H1 (cell line): ENCODE measurements around the gene SFN. TPM values are rescaled to one million over a fixed set of nuclear protein-coding genes. Genes with fewer than 3 reads are reported as not detected.

Source experiments
- CTCF ChIA-PET: fragments of 300-600 bp; sonication (Branson Sonifier 250); formaldehyde crosslinking; loops from one replicate; lab custom pipeline; 2021; ENCODE audit not compliant: partially characterized antibody; lab: Charles Lee
- POLR2A ChIA-PET: fragments of 300-600 bp; sonication (Branson Sonifier 250); formaldehyde crosslinking; loops from one replicate; lab custom pipeline; 2021; ENCODE audit warnings: inconsistent platforms; ENCODE audit not compliant: partially characterized antibody; lab: Charles Lee
- DNase-seq, 2 experiments: peaks; one replicate each; pipeline versions ENCODE4 v3.0.0 to v3.0.0-alpha.2; 2010 to 2022; ENCODE audit warnings: low spot score in 2 of 2, low read depth in 1 of 2, mixed read lengths in 1 of 2
- FAIRE-seq: peaks from 2 replicates; lab custom pipeline; 2011; peaks lifted over from hg19 to GRCh38; lab: Jason Lieb, UNC
- H2AFZ ChIP-seq: 2 replicates; pipeline ENCODE4 v1.8.1; 2012; ENCODE audit warnings: low read length, inconsistent platforms
- H2AK5ac ChIP-seq: 2 replicates; pipeline ENCODE4 v1.6.1; 2013; ENCODE audit warnings: low read depth, low read length
- H2BK120ac ChIP-seq: replicated peaks from 2 replicates; pipeline ENCODE3; 2013; ENCODE audit warnings: low read depth, low read length, inconsistent platforms
- H2BK12ac ChIP-seq: 2 replicates; pipeline ENCODE4 v1.6.1; 2013; ENCODE audit warnings: low read depth, low read length
- H2BK15ac ChIP-seq: 2 replicates; pipeline ENCODE4 v1.6.1; 2013; ENCODE audit warnings: low read length
- H2BK20ac ChIP-seq: 2 replicates; pipeline ENCODE4 v1.6.1; 2013; ENCODE audit warnings: low read length
- H2BK5ac ChIP-seq: 2 replicates; pipeline ENCODE4 v1.6.1; 2013; ENCODE audit warnings: low read depth, low read length
- H3K14ac ChIP-seq: 2 replicates; pipeline ENCODE4 v1.6.1; 2013; ENCODE audit warnings: inconsistent platforms; ENCODE audit not compliant: insufficient read length
- H3K18ac ChIP-seq: 2 replicates; pipeline ENCODE4 v1.6.1; 2013; ENCODE audit warnings: low read length; ENCODE audit errors: extremely low read depth
- H3K23ac ChIP-seq: 2 replicates; pipeline ENCODE4 v1.6.1; 2013; ENCODE audit warnings: inconsistent platforms; ENCODE audit not compliant: insufficient read length
- H3K23me2 ChIP-seq: 2 replicates; pipeline ENCODE4 v1.6.1; 2013; ENCODE audit warnings: low read depth, low read length
- H3K27ac ChIP-seq: 2 replicates; pipeline ENCODE4 v1.6.1; 2011; ENCODE audit warnings: low read depth, low read length, inconsistent platforms
- H3K27me3 ChIP-seq, 4 experiments: replicated peaks in 1 of 4; 1 replicate in 1 of 4; 2 replicates in 3 of 4; pipeline versions ENCODE4 v1.6.1 to v1.8.1; 2011 to 2013; ENCODE audit warnings: low read length in 3 of 4, mild to moderate bottlenecking in 3 of 4, inconsistent platforms in 2 of 4, mixed read lengths in 2 of 4, moderate library complexity in 1 of 4; ENCODE audit not compliant: control insufficient read depth in 3 of 4, insufficient read depth in 3 of 4; ENCODE audit errors: extremely low read depth in 1 of 4
- H3K36me3 ChIP-seq, 4 experiments: 2 replicates each; pipeline versions ENCODE4 v1.6.1 to v1.8.1; 2011 to 2013; ENCODE audit warnings: mild to moderate bottlenecking in 4 of 4, low read length in 3 of 4, moderate library complexity in 2 of 4, control low read depth in 1 of 4, inconsistent platforms in 1 of 4; ENCODE audit not compliant: insufficient read depth in 4 of 4, control insufficient read depth in 2 of 4
- H3K4ac ChIP-seq: replicated peaks from 2 replicates; pipeline ENCODE3; 2013; ENCODE audit warnings: low read length, low read depth, mixed read lengths, inconsistent platforms; ENCODE audit not compliant: insufficient read length
- H3K4me1 ChIP-seq, 4 experiments: replicated peaks in 1 of 4; 1 replicate in 1 of 4; 2 replicates in 3 of 4; pipeline versions ENCODE4 v1.6.1 to v1.8.1; 2011 to 2013; ENCODE audit warnings: low read length in 3 of 4, inconsistent platforms in 2 of 4, mixed read lengths in 1 of 4; ENCODE audit not compliant: insufficient read depth in 4 of 4, control insufficient read depth in 3 of 4
- H3K4me2 ChIP-seq, 2 experiments: 2 replicates each; pipeline versions ENCODE4 v1.6.1 to v1.8.1; 2011 to 2013; ENCODE audit warnings: low read depth in 2 of 2, low read length in 2 of 2, control low read depth in 1 of 2, inconsistent platforms in 1 of 2, mild to moderate bottlenecking in 1 of 2; ENCODE audit not compliant: insufficient read depth in 1 of 2
- H3K4me3 ChIP-seq, 4 experiments: fragments of 200-600, 300-600 bp in 1 of 4; sonication (generic), shearing (Covaris generic), sonication (Bioruptor Twin) in 1 of 4; 2 replicates each; pipeline versions ENCODE4 v1.5.1 to v1.8.1; 2011 to 2016; ENCODE audit warnings: low read length in 4 of 4, low read depth in 3 of 4, control low read depth in 2 of 4, inconsistent platforms in 2 of 4, mild to moderate bottlenecking in 2 of 4, mixed read lengths in 1 of 4, moderate library complexity in 1 of 4; ENCODE audit not compliant: insufficient read depth in 2 of 4; ENCODE audit errors: extremely low read depth in 1 of 4
- H3K56ac ChIP-seq: replicated peaks from 2 replicates; pipeline ENCODE3; 2013; ENCODE audit warnings: low read depth, mild to moderate bottlenecking, mixed read lengths, low read length, inconsistent platforms; ENCODE audit not compliant: insufficient read length
- H3K79me1 ChIP-seq: 2 replicates; pipeline ENCODE4 v1.6.1; 2013; ENCODE audit warnings: low read depth, low read length, control low read depth
- H3K79me2 ChIP-seq, 2 experiments: 2 replicates each; pipeline versions ENCODE4 v1.6.1 to v1.8.1; 2012 to 2013; ENCODE audit warnings: low read length in 2 of 2, mild to moderate bottlenecking in 2 of 2, inconsistent platforms in 1 of 2; ENCODE audit not compliant: insufficient read depth in 2 of 2, control insufficient read depth in 1 of 2
- H3K9ac ChIP-seq, 4 experiments: replicated peaks in 1 of 4; 1 replicate in 1 of 4; 2 replicates in 3 of 4; pipeline versions ENCODE4 v1.6.1 to v1.8.1; 2011 to 2013; ENCODE audit warnings: low read depth in 3 of 4, low read length in 3 of 4, control low read depth in 2 of 4, mild to moderate bottlenecking in 2 of 4, moderate library complexity in 2 of 4, inconsistent platforms in 1 of 4; ENCODE audit errors: extremely low read depth in 1 of 4
- H3K9me3 ChIP-seq, 2 experiments: 2 replicates each; pipeline versions ENCODE4 v1.6.1 to v1.8.1; 2012 to 2013; ENCODE audit warnings: mild to moderate bottlenecking in 2 of 2, moderate library complexity in 2 of 2, control low read depth in 1 of 2, inconsistent platforms in 1 of 2, low read depth in 1 of 2, low read length in 1 of 2, mixed read lengths in 1 of 2; ENCODE audit not compliant: insufficient read depth in 2 of 2
- H4K20me1 ChIP-seq, 2 experiments: replicated peaks in 1 of 2; 2 replicates each; pipeline versions ENCODE3 to v1.8.1; 2011 to 2013; ENCODE audit warnings: inconsistent platforms in 2 of 2, low read length in 2 of 2, mild to moderate bottlenecking in 1 of 2; ENCODE audit not compliant: insufficient read depth in 2 of 2, control insufficient read depth in 1 of 2
- H4K5ac ChIP-seq: 2 replicates; pipeline ENCODE4 v1.6.1; 2013; ENCODE audit warnings: low read length, low read depth, mixed read lengths, inconsistent platforms; ENCODE audit not compliant: insufficient read length
- H4K8ac ChIP-seq: 2 replicates; pipeline ENCODE4 v1.8.0; 2013; ENCODE audit warnings: mild to moderate bottlenecking, moderate library complexity, low read length, inconsistent platforms; ENCODE audit not compliant: insufficient read depth; ENCODE audit errors: extremely low read depth
- H4K91ac ChIP-seq: replicated peaks from 2 replicates; pipeline ENCODE3; 2013; ENCODE audit warnings: low read length, mixed read lengths, inconsistent platforms; ENCODE audit not compliant: insufficient read length
- EZH2 ChIP-seq: fragments of 200-600 bp; sonication (generic); IDR thresholded peaks from 2 replicates; pipeline ENCODE4 v1.7.1; 2012; ENCODE audit warnings: low read depth, mild to moderate bottlenecking, moderate library complexity, low read length, inconsistent platforms; ENCODE audit not compliant: severe bottlenecking
- FOSL1 ChIP-seq: IDR thresholded peaks from 2 replicates; pipeline ENCODE4 v1.6.1; 2011; ENCODE audit warnings: mild to moderate bottlenecking, low read depth, low read length, moderate library complexity; ENCODE audit not compliant: insufficient read depth
- JUND ChIP-seq: IDR thresholded peaks from 2 replicates; pipeline ENCODE4 v1.6.1; 2011; ENCODE audit warnings: mild to moderate bottlenecking, improper control_type of control experiment, low read length
- RAD21 ChIP-seq, 2 experiments: IDR thresholded peaks in 1 of 2; conservative IDR thresholded peaks in 1 of 2; 2 replicates each; pipeline ENCODE4 v1.6.1; 2011; ENCODE audit warnings: low read depth in 2 of 2, low read length in 2 of 2, improper control_type of control experiment in 1 of 2, inconsistent platforms in 1 of 2, mild to moderate bottlenecking in 1 of 2, moderate library complexity in 1 of 2
- SIRT6 ChIP-seq: IDR thresholded peaks from one replicate; pipeline ENCODE4 v1.7.1; 2012; ENCODE audit warnings: low read length, inconsistent platforms
- TAF1 ChIP-seq: IDR thresholded peaks from 2 replicates; pipeline ENCODE4 v1.6.1; 2011; ENCODE audit warnings: mild to moderate bottlenecking, low read depth, low read length
- TEAD4 ChIP-seq: IDR thresholded peaks from 2 replicates; pipeline ENCODE4 v1.6.1; 2012; ENCODE audit warnings: low read depth, low read length, inconsistent platforms, mixed read lengths
- WGBS, 2 experiments: shearing (Covaris generic) in 1 of 2; methylation state at CpG; one replicate each; pipeline versions ENCODE4 v1.1.6 to v1.1.7; 2013 to 2015; ENCODE audit warnings: low lambda C conversion rate in 2 of 2, mixed read lengths in 2 of 2, inconsistent platforms in 1 of 2, low coverage in 1 of 2, missing lambda C conversion rate in 1 of 2; ENCODE audit not compliant: insufficient replicate concordance in 2 of 2, insufficient coverage in 1 of 2, insufficient read length in 1 of 2; ENCODE audit errors: extremely low coverage in 1 of 2, missing lambda C conversion rate in 1 of 2; 5-methylcytosine and 5-hydroxymethylcytosine counted together
- polyA plus RNA-seq, 7 experiments: library from polyadenylated mRNA; depleted of rRNA in 3 of 7; stranded (reverse) in 5 of 7; unstranded in 2 of 7; fragments of >200 nt in 5 of 7; fragments of 200-250 nt in 2 of 7; gene quantifications; 1 replicate in 5 of 7; 2 replicates in 1 of 7; 4 replicates in 1 of 7; pipeline versions ENCODE4 v1.2.1 to v1.2.3, GENCODE V29; 2011 to 2013; ENCODE audit warnings: missing spikeins in 2 of 7, mixed read lengths in 2 of 7
- total RNA-seq: library from RNA; stranded (reverse); fragmentation: NEBNext Ultra II Directional; extraction: Animal tissue kit (Norgen Biotek cat#: 25700); gene quantifications from 2 replicates; pipeline ENCODE4 v1.2.1, GENCODE V29; 2021
- TF ChIP-seq, protein P1 (sequence below): IDR thresholded peaks from 2 replicates; pipeline ENCODE4 v1.6.1; 2012; ENCODE audit warnings: low read length, inconsistent platforms
- TF ChIP-seq, protein P2 (sequence below): IDR thresholded peaks from 2 replicates; pipeline ENCODE4 v1.6.1; 2012; ENCODE audit warnings: inconsistent platforms

SFN gene
- total and polyA plus RNA-seq, 2 of the 8 experiments (the other 6 are each of a cell fraction or from before 2014, with no cell fraction given) = 3.3 to 3.9 TPM

DNA sequence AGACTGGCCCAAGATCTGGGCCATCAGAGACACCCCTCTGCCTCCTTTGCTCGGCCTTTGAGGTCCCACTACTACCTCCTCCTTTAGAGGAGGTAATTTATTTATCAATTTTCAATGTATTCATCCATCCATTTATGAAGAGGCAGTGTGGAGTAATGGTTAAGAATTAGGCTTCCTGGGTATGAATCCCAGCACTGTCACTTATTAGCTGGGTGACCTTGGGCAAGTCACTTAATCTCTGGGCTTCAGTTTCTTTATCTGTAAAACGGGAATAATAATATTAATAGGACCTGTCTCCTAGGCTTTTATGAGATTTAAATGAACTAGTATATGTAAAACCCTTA, 49.2 kb downstream of the SFN start:
- Histone ChIP-seq H4K5ac (no peak overlapping the region), H3K56ac (no peak overlapping the region), H2BK12ac (no peak overlapping the region), H3K23ac (no peak overlapping the region), H2BK20ac (no peak overlapping the region), H3K4me3 (no peak overlapping the region), H2AK5ac (no peak overlapping the region), H3K79me1 (no peaks in the 10 kb centered on the region), H2BK5ac (no peak overlapping the region), H4K8ac (no peak overlapping the region), H3K4me1 (no peaks in the 10 kb centered on the region), H3K79me2 (no peaks in the 10 kb centered on the region), H3K36me3 (no peaks in the 10 kb centered on the region), H3K9ac (no peak overlapping the region), H2BK15ac (no peak overlapping the region), H4K91ac (no peak overlapping the region), H3K14ac (no peak overlapping the region), H3K4me2 (no peak overlapping the region), H3K27me3 (peaks cover 0 to 2% (median 0%) of the 10 kb centered on the region in 4 experiments; a peak in 2 of 7 replicates), H3K18ac (no peak overlapping the region), H4K20me1 (peaks cover 0 to 2% of the 10 kb centered on the region in 2 experiments), H3K27ac (no peak overlapping the region), H2BK120ac (no peak overlapping the region), H3K4ac (no peak overlapping the region), H3K23me2 (no peaks in the 10 kb centered on the region), H2AFZ (no peak overlapping the region), H3K9me3 (no peaks in the 10 kb centered on the region)
- DNase-seq (no peak), FAIRE-seq (no peak)
- 66% methylated on average over 2 of the region's 2 CpGs; no CpG with 5 or more reads in 1 of the 2 experiments for WGBS, 2 experiments
- TF ChIP-seq SIRT6 (no peak), FOSL1 (no peak), JUND (no peak), RAD21 (IDR thresholded peaks at IDR 0.05 in 1 of 2, conservative IDR thresholded peaks at IDR 0.05 in 1 of 2; ENCODE audit: low read depth in 2 of 2, low read length in 2 of 2) (no peak), EZH2 (no peak), TEAD4 (no peak), TAF1 (no peak)
- TF ChIP-seq, protein P1, sequence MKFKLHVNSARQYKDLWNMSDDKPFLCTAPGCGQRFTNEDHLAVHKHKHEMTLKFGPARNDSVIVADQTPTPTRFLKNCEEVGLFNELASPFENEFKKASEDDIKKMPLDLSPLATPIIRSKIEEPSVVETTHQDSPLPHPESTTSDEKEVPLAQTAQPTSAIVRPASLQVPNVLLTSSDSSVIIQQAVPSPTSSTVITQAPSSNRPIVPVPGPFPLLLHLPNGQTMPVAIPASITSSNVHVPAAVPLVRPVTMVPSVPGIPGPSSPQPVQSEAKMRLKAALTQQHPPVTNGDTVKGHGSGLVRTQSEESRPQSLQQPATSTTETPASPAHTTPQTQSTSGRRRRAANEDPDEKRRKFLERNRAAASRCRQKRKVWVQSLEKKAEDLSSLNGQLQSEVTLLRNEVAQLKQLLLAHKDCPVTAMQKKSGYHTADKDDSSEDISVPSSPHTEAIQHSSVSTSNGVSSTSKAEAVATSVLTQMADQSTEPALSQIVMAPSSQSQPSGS = no peak
- TF ChIP-seq, protein P2, sequence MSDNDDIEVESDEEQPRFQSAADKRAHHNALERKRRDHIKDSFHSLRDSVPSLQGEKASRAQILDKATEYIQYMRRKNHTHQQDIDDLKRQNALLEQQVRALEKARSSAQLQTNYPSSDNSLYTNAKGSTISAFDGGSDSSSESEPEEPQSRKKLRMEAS = no peak
- CTCF ChIA-PET = no interaction called here
- POLR2A ChIA-PET = interaction anchor here (2.1 to 2.5 kb wide), 2 partner anchors 8 to 10 kb away, joined by 7 to 9 read pairs; partner anchors contain the start of gene NUDC
